ENCODE measurements around the gene LSM12. TPM values are rescaled to one million over a fixed set of nuclear protein-coding genes. Genes with fewer than 3 reads are reported as not detected.

The LSM12 gene
- total and polyA plus RNA-seq, 7 donors: 39.6 to 65.9 (median 47.9) TPM

DNA sequence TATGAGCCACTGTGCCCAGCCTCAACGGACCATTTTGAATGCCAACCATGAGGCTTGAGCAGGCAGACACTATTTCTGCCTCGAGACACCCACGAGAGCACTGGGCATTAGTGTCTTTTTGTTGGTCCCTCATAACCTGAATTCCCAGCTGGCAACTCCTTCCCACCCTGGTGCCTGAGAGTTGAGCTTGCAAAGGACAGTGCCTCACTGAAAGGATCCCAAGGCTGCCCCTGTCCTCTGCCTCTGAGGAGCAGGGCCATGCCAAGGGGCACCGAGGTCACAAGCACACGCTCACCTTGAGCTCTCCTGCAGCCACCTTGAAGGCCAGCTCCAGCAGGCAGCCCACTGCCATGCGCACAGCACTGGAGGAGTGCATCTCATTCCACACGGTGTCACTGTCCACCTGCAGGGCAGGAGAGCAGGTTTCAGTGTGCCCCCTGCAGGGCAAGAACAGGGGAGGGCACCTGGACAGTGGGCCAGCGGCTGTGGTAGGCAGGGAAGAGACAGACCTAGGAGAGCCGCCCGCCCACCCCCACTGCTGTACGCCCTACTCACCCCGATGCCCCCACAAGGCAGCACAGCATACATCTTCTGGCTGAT, 16.9 kb upstream of the LSM12 start:
- intact Hi-C loops (cut with DNase I): no loop called here
- peaks cover 6% of the 10 kb centered on the region for H3K4me1 ChIP-seq
- peak; percentile 23 to 68 (median 27) for ATAC-seq

DNA sequence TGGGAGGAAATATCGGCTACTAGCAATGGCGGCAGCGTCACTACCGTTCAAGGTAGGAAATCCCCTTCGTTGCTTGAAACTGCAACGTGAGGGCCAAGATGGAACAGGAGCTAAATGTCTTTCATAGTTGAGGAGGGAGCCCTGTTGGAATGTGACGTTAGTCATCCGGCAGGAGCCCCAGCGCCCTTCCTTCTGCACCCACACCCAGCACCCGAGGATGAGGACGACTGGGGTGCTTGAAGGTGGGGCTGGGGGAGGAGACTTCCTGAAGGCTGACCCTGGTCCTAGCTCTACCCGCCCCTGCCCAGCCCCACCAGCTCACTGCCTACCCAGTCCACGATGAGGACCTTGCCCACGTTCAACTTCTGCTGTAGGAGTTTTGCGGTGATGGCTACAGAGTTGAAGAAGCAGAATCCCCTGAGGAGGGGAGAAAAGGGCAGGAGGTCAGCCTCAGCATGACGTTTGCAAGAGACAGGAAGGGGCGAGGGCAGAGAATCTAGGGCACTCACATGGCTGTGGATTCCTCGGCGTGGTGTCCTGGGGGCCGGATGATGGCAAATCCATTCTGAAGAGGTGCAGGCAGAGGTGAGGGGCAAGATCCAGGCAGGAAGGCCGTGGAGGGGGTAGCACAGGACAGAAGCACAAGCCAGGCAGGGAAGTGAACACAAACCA, 15.9 kb upstream of the LSM12 start:
- Histone ChIP-seq H3K27ac (no peak overlapping the region), H3K4me1 (peaks cover 4% of the 10 kb centered on the region), H3K36me3 (ENCODE audit: insufficient read depth in 1 of 2, low read depth in 1 of 2) (peaks cover 5 to 98% of the 10 kb centered on the region in 2 donors), H3K27me3 (ENCODE audit: insufficient read depth in 3 of 3, low read length in 2 of 3) (no peaks in the 10 kb centered on the region), H3K9me3 (no peaks in the 10 kb centered on the region), H3K4me3 (no peak overlapping the region)
- ATAC-seq: no peak
- intact Hi-C loops (cut with DNase I): no loop called here
- TF ChIP-seq, protein P1, sequence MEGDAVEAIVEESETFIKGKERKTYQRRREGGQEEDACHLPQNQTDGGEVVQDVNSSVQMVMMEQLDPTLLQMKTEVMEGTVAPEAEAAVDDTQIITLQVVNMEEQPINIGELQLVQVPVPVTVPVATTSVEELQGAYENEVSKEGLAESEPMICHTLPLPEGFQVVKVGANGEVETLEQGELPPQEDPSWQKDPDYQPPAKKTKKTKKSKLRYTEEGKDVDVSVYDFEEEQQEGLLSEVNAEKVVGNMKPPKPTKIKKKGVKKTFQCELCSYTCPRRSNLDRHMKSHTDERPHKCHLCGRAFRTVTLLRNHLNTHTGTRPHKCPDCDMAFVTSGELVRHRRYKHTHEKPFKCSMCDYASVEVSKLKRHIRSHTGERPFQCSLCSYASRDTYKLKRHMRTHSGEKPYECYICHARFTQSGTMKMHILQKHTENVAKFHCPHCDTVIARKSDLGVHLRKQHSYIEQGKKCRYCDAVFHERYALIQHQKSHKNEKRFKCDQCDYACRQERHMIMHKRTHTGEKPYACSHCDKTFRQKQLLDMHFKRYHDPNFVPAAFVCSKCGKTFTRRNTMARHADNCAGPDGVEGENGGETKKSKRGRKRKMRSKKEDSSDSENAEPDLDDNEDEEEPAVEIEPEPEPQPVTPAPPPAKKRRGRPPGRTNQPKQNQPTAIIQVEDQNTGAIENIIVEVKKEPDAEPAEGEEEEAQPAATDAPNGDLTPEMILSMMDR (IDR thresholded peaks at IDR 0.05): no peak
- 71 to 80% (median 73%) methylated on average over 21 of the region's 21 CpGs for WGBS, 3 donors
- no peak for DNase-seq

More for the DNA sequence above, 16.9 kb upstream of the LSM12 start:
- H3K27me3 ChIP-seq (ENCODE audit: insufficient read depth in 3 of 3, low read length in 2 of 3): no peaks in the 10 kb centered on the region
- no peak overlapping the region for H3K27ac ChIP-seq
- H3K4me3 ChIP-seq: no peak overlapping the region
- no peak for DNase-seq
- peaks cover 5 to 98% of the 10 kb centered on the region in 2 donors for H3K36me3 ChIP-seq (ENCODE audit: insufficient read depth in 1 of 2, low read depth in 1 of 2)
- no peaks in the 10 kb centered on the region for H3K9me3 ChIP-seq
- WGBS, 3 donors: 77 to 87% (median 79%) methylated on average over 12 of the region's 12 CpGs
- TF ChIP-seq, protein P1 (IDR thresholded peaks at IDR 0.05): peak; percentile 39

DNA sequence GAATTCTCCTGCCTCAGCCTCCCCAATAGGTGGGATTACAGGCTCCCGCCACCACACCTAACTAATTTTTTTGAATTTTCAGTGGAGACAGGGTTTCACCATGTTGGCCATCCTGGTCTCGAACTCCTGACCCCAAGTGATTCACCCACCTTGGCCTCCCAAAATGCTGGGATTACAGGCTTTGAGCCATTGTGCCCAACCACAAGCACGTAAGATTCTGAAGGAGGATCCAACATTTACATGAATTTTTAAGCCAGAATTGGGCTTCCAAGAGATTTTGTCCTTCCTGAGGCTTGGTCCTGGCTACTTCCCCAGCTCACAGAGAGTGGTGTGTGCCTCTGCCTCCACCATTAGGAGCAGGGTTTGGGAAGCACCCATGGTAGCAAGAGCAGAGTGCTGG, 15.2 kb upstream of the LSM12 start:
- DNase-seq: no peak
- H3K9me3 ChIP-seq: no peaks in the 10 kb centered on the region
- peaks cover 5 to 100% of the 10 kb centered on the region in 2 donors for H3K36me3 ChIP-seq (ENCODE audit: insufficient read depth in 1 of 2, low read depth in 1 of 2)
- WGBS, 3 donors: 90 to 94% (median 92%) methylated on average over 3 of the region's 3 CpGs
- H3K27me3 ChIP-seq (ENCODE audit: insufficient read depth in 3 of 3, low read length in 2 of 3): no peaks in the 10 kb centered on the region
- H3K4me3 ChIP-seq: no peak overlapping the region
- intact Hi-C loops (cut with DNase I): no loop called here
- TF ChIP-seq, protein P1 (IDR thresholded peaks at IDR 0.05): no peak
- H3K27ac ChIP-seq: no peak overlapping the region
- H3K4me1 ChIP-seq: no peaks in the 10 kb centered on the region
- ATAC-seq: no peak

DNA sequence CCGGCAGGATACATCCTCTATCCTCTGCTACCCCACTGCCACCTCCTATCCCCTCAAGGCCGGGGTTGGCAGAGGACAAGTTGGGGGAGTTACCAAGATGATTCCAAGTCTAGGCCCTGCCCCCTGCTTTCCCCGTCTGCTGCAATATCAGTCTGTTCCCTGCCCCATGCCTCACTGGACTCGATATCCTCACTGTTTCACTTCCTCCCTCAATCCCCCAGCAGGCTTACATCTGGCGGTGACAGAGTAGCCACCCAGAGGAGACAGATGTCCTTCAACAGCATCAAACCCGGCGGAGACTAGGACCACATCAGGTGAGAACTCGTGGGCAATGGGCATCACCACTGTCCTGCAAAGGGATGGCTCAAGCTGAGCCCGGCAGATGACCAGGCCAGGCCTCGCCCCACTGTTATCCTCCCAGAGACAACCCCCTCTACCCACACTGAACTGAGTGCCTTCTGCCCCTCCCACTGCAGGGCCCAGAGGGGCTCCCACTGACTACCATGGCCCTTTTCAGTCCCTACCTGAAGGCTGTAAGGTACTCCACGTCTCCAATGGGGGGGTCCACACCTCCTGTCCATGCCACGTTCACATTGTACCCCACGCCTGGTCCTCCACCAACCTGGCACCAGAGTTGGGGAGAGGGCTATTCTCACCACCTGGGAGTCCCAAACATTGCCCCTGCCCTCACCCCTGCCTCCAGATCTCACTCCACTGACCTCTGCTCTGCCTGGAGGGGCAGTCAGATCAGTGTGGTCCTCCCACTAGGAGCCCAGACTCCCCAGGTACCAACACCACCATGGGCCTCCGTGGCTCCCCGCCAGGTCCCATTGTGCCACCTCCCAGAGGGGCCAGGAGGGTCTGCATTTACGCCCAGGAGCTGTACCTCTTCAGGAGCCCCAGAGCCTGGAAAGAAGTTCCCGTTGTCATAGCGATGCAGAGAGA, 13.7 kb upstream of the LSM12 start:
- peaks cover 5 to 100% of the 10 kb centered on the region in 2 donors for H3K36me3 ChIP-seq (ENCODE audit: insufficient read depth in 1 of 2, low read depth in 1 of 2)
- no peaks in the 10 kb centered on the region for H3K9me3 ChIP-seq
- H3K27me3 ChIP-seq (ENCODE audit: insufficient read depth in 3 of 3, low read length in 2 of 3): no peaks in the 10 kb centered on the region
- H3K4me1 ChIP-seq: no peaks in the 10 kb centered on the region
- WGBS, 3 donors: 77 to 81% (median 80%) methylated on average over 18 of the region's 18 CpGs
- no peak for DNase-seq
- H3K27ac ChIP-seq: no peak overlapping the region
- H3K4me3 ChIP-seq: no peak overlapping the region
- TF ChIP-seq, protein P1 (IDR thresholded peaks at IDR 0.05): no peak
- intact Hi-C loops (cut with DNase I): no loop called here
- no peak for ATAC-seq

Data from psoas muscle (tissue), 8 donors.